Measurements from ENCODE around the gene MYZAP. TPM values are rescaled to one million over a fixed set of nuclear protein-coding genes. Genes with fewer than 3 reads are reported as not detected.
A peak's percentile ranks its signal among the peaks of the same experiment; 100 is the strongest.

Gene MYZAP
- total and polyA plus RNA-seq, 9 of the 15 experiments (the other 6 are each of a cell fraction or from before 2014, with no cell fraction given): 0.03 TPM; not detected in 8

DNA sequence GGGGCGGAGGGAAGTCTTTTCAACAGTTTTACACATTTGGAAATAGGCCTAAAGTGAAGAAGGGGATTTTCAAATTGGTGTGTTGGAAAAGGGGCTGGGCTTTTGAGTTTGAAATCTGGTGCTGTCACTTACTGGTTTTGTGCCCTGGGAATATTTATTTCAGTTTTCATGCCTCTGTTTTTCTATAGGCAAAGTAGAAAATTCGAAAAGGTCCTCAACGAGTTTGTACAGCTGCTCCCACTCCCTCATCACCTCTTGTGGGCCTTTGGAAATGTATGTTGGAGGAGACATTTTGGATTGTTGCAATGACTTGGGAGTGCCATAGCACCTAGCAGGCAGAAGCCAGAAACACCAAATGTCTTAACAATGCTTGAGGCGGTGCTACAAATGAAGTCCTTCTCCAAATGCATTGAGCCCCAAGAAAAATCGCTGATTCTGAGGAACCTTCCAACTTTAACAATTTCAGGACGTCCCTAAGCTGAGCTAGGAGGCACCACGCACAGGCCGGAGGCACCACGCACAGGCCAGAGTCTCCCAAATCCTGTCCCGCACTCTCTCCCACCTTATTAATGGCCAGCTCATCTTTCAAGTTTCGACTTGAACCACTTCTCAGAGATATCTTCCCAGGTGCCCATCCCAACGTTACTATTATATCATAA, 114.2 kb downstream of the MYZAP start:
- no TSS peak for BruUV-seq (replicated peaks)
- Histone ChIP-seq H3K27ac (ENCODE audit: extremely low read depth, low read depth, low read length) (peak overlapping the region; percentile 91), H3K79me2 (ENCODE audit: control insufficient read depth, insufficient read depth, low read length) (peaks cover 43% of the 10 kb centered on the region), H3K4me2 (ENCODE audit: insufficient read depth, low read length) (peak overlapping the region; percentile 91), H3K9ac (ENCODE audit: insufficient read depth in 1 of 2, low read depth in 2 of 2, low read length in 2 of 2) (peak overlapping the region in 1 of 2 experiments; percentile 98; a peak in 1 of 4 replicates), H3K9me3 (replicated peaks; ENCODE audit: control insufficient read depth, insufficient read depth, low read depth, low read length) (peaks cover 6% of the 10 kb centered on the region), H2AFZ (ENCODE audit: low read depth, low read length) (peak overlapping the region; percentile 96), H3K36me3 (ENCODE audit: control insufficient read depth, insufficient read depth, low read length) (peaks cover 29% of the 10 kb centered on the region), H4K20me1 (replicated peaks; ENCODE audit: control insufficient read depth, insufficient read depth, low read length) (no peaks in the 10 kb centered on the region), H3K27me3 (ENCODE audit: control insufficient read depth in 2 of 2, insufficient read depth in 2 of 2, low read length in 2 of 2) (peaks cover 0 to 8% of the 10 kb centered on the region in 2 experiments; a peak in 1 of 5 replicates), H3K4me1 (replicated peaks in 1 of 2; ENCODE audit: control insufficient read depth in 2 of 2, insufficient read depth in 2 of 2, low read length in 2 of 2) (peaks cover 4 to 30% of the 10 kb centered on the region in 2 experiments; a peak in 4 of 5 replicates), H3K4me3 (peak overlapping the region; percentile 74), H3K9me1 (ENCODE audit: control insufficient read depth, insufficient read depth, low read length) (no peaks in the 10 kb centered on the region)
- in situ Hi-C loops (cut with MboI) (no loop called here), intact Hi-C loops (cut with micrococcal nuclease) (no loop called here)
- ChIA-PET CTCF (ENCODE audit: low intra/inter-chr PET ratio) (no interaction called here), POLR2A (interaction anchor here (0.7 to 2.3 kb wide), 7 partner anchors 9 to 245 kb away, joined by 3 to 11 read pairs (median 6); no protein-coding TSS in a partner anchor)
- 81% methylated on average over 11 of the region's 12 CpGs for WGBS (ENCODE audit: insufficient coverage, low coverage, missing lambda C conversion rate)
- DNase-seq (ENCODE audit: extremely low read depth in 1 of 4, low spot score in 3 of 4) (no peak), FAIRE-seq (no peak), ATAC-seq (no peak)
- peak; percentile 28; the same call in 1 of the 2 replicates for TF ChIP-seq ZNF316 (IDR thresholded peaks at IDR 0.05)
- no peak for TF ChIP-seq HNRNPH1 (optimal IDR thresholded peaks at IDR 0.05; ENCODE audit: low read depth, low read length)
- TF ChIP-seq, protein P1, sequence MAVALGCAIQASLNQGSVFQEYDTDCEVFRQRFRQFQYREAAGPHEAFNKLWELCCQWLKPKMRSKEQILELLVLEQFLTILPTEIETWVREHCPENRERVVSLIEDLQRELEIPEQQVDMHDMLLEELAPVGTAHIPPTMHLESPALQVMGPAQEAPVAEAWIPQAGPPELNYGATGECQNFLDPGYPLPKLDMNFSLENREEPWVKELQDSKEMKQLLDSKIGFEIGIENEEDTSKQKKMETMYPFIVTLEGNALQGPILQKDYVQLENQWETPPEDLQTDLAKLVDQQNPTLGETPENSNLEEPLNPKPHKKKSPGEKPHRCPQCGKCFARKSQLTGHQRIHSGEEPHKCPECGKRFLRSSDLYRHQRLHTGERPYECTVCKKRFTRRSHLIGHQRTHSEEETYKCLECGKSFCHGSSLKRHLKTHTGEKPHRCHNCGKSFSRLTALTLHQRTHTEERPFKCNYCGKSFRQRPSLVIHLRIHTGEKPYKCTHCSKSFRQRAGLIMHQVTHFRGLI (CRISPR knock-in tag; IDR thresholded peaks at IDR 0.05): no peak
- TF ChIP-seq PML (IDR thresholded peaks at IDR 0.05; ENCODE audit: low read length): no peak
- TF ChIP-seq ARNT (IDR thresholded peaks at IDR 0.05): no peak
